Measurements from ENCODE around the gene COL4A1.

Gene COL4A1

DNA sequence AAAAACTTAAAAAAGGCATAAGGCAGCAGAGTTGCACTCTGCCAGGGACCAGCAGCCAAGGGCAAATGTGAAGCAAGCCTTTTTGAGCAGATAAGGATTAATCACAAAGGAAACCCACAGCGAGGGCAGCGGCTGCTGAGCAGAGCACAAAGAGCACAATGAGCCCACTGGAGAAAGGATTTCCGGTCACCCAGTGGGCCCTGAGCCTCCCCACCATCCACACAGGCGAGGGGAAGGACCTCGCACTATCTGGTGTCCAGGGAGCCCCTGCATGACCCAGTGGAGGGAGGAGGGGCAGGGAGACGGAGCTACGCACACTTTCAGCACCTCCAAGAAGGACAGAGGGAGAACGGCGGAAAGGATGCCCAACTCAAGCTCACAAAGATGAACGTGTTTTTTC, 40.0 kb downstream of the COL4A1 start:
- no peaks in the 10 kb centered on the region for H3K27me3 ChIP-seq (ENCODE audit: insufficient read depth, low read length, poor library complexity, severe bottlenecking)
- no peaks in the 10 kb centered on the region for H4K20me1 ChIP-seq (ENCODE audit: insufficient read depth, low read length, poor library complexity, severe bottlenecking)

DNA sequence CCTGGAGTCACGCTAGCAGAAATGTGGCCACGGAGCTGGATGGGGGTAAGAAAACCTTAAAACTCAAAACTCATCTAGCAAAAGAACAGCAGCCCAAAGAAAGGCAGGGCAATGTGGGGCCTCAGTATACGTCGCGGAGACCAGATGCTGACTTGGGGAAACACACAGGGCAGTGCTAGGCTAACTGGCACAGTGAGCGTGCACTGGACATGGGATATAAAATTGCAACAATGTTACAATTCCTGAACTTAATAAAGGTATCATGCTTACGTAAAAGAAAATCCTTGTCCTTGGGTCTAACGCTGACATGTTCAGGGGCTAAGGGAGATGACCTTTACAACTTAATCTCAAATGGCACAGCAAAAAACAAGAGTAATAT, 40.5 kb downstream of the COL4A1 start:
- H3K4me1 ChIP-seq (ENCODE audit: insufficient read depth, low read length, poor library complexity, severe bottlenecking) = no peaks in the 10 kb centered on the region
- H3K9me2 ChIP-seq (replicated peaks; ENCODE audit: low read depth, low read length) = no peaks in the 10 kb centered on the region
- no peaks in the 10 kb centered on the region for H3K36me3 ChIP-seq (ENCODE audit: insufficient read depth, low read length)
- no peak overlapping the region for H3K9ac ChIP-seq (ENCODE audit: low read depth, low read length, poor library complexity, severe bottlenecking)
- H3K79me2 ChIP-seq (ENCODE audit: insufficient read depth, low read length) = no peaks in the 10 kb centered on the region
- no peaks in the 10 kb centered on the region for H3K27me3 ChIP-seq (ENCODE audit: insufficient read depth, low read length, poor library complexity, severe bottlenecking)
- no peaks in the 10 kb centered on the region for H4K20me1 ChIP-seq (ENCODE audit: insufficient read depth, low read length, poor library complexity, severe bottlenecking)
- H3K9me3 ChIP-seq (ENCODE audit: insufficient read depth, low read depth, low read length) = no peaks in the 10 kb centered on the region
- no peak overlapping the region for H3K4me2 ChIP-seq (ENCODE audit: low read depth, low read length, poor library complexity, severe bottlenecking)
- TF ChIP-seq, protein P1, sequence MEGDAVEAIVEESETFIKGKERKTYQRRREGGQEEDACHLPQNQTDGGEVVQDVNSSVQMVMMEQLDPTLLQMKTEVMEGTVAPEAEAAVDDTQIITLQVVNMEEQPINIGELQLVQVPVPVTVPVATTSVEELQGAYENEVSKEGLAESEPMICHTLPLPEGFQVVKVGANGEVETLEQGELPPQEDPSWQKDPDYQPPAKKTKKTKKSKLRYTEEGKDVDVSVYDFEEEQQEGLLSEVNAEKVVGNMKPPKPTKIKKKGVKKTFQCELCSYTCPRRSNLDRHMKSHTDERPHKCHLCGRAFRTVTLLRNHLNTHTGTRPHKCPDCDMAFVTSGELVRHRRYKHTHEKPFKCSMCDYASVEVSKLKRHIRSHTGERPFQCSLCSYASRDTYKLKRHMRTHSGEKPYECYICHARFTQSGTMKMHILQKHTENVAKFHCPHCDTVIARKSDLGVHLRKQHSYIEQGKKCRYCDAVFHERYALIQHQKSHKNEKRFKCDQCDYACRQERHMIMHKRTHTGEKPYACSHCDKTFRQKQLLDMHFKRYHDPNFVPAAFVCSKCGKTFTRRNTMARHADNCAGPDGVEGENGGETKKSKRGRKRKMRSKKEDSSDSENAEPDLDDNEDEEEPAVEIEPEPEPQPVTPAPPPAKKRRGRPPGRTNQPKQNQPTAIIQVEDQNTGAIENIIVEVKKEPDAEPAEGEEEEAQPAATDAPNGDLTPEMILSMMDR (conservative IDR thresholded peaks at IDR 0.05; ENCODE audit: low read length) = no peak
- no peak for TF ChIP-seq EZH2phosphoT487 (IDR thresholded peaks at IDR 0.05; ENCODE audit: borderline replicate concordance)
- no peaks in the 10 kb centered on the region for H3F3A ChIP-seq (ENCODE audit: low read depth)
- H2AFZ ChIP-seq (ENCODE audit: low read length) = no peak overlapping the region
- no peak overlapping the region for H3K4me3 ChIP-seq (ENCODE audit: low read length, poor library complexity, severe bottlenecking)

More for the DNA sequence above, 40.0 kb downstream of the COL4A1 start:
- no peaks in the 10 kb centered on the region for H3K9me3 ChIP-seq (ENCODE audit: insufficient read depth, low read depth, low read length)
- H3K9me2 ChIP-seq (replicated peaks; ENCODE audit: low read depth, low read length) = no peaks in the 10 kb centered on the region
- no peak for TF ChIP-seq EZH2phosphoT487 (IDR thresholded peaks at IDR 0.05; ENCODE audit: borderline replicate concordance)
- H2AFZ ChIP-seq (ENCODE audit: low read length) = no peak overlapping the region
- H3K9ac ChIP-seq (ENCODE audit: low read depth, low read length, poor library complexity, severe bottlenecking) = no peak overlapping the region
- no peaks in the 10 kb centered on the region for H3K79me2 ChIP-seq (ENCODE audit: insufficient read depth, low read length)
- no peaks in the 10 kb centered on the region for H3K4me1 ChIP-seq (ENCODE audit: insufficient read depth, low read length, poor library complexity, severe bottlenecking)
- H3K4me3 ChIP-seq (ENCODE audit: low read length, poor library complexity, severe bottlenecking) = no peak overlapping the region
- no peaks in the 10 kb centered on the region for H3F3A ChIP-seq (ENCODE audit: low read depth)
- no peaks in the 10 kb centered on the region for H3K36me3 ChIP-seq (ENCODE audit: insufficient read depth, low read length)
- H3K4me2 ChIP-seq (ENCODE audit: low read depth, low read length, poor library complexity, severe bottlenecking) = no peak overlapping the region

DNA sequence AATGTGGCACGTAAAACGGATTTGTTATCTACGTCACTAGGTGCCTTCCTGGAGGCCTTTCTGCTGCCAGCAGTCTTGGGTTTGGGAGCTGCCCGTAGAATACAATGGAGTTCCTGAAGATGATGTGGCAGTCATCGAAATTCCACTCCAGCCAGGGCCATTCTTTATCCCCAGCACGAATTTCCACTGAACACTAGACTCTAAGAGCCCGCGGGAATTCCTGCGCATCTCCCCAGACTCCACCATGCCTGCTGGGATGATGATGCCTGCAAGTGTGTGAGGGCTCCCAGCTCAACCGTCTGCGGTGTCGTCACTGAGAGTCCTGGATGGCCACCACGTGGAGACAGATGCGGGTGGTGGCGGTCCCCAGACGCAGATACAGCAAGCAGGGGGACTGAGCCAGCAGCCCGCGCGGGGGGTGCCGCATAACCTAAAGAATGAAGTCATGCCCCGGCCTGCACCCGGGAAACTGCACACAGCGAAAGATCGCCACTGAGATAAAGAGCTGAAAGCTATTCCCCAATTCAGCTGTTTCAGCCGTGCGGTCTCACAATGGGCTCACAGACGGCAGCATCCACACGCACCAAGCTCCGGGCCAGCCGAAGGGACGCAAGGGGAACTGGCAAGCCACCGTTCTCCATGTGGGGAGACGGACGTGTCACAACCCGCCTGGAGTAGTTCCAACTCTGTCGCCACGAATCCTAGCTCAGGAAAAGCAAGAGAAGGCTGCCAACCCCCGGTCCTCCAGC, 41.1 kb downstream of the COL4A1 start:
- no peak overlapping the region for H3K4me3 ChIP-seq (ENCODE audit: low read length, poor library complexity, severe bottlenecking)
- H3K4me1 ChIP-seq (ENCODE audit: insufficient read depth, low read length, poor library complexity, severe bottlenecking) = no peaks in the 10 kb centered on the region
- H3K9me2 ChIP-seq (replicated peaks; ENCODE audit: low read depth, low read length) = no peaks in the 10 kb centered on the region
- H3K9me3 ChIP-seq (ENCODE audit: insufficient read depth, low read depth, low read length) = no peaks in the 10 kb centered on the region
- no peaks in the 10 kb centered on the region for H4K20me1 ChIP-seq (ENCODE audit: insufficient read depth, low read length, poor library complexity, severe bottlenecking)
- H3K79me2 ChIP-seq (ENCODE audit: insufficient read depth, low read length) = no peaks in the 10 kb centered on the region
- no peak overlapping the region for H2AFZ ChIP-seq (ENCODE audit: low read length)
- no peaks in the 10 kb centered on the region for H3K27me3 ChIP-seq (ENCODE audit: insufficient read depth, low read length, poor library complexity, severe bottlenecking)
- no peak for TF ChIP-seq EZH2phosphoT487 (IDR thresholded peaks at IDR 0.05; ENCODE audit: borderline replicate concordance)
- TF ChIP-seq, protein P1 (conservative IDR thresholded peaks at IDR 0.05; ENCODE audit: low read length) = no peak
- H3K4me2 ChIP-seq (ENCODE audit: low read depth, low read length, poor library complexity, severe bottlenecking) = no peak overlapping the region
- H3K36me3 ChIP-seq (ENCODE audit: insufficient read depth, low read length) = no peaks in the 10 kb centered on the region
- H3K9ac ChIP-seq (ENCODE audit: low read depth, low read length, poor library complexity, severe bottlenecking) = no peak overlapping the region
- no peaks in the 10 kb centered on the region for H3F3A ChIP-seq (ENCODE audit: low read depth)

DNA sequence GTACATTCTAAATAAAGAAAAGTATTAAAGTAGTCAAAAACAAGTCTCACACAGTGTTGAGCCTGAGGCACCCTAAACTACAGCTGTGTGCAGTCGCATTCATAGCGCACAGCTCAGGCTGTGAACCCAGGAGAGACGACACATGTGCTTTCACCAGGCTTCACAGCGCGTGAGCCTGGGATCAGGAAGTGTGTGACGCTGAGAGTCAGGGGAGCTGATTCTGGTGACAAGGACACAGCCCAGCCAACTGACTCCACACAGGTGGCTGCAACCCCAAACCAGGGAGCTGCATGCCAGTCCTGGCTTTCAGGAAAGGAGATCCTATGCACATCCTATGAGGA, 41.6 kb downstream of the COL4A1 start:
- no peak for TF ChIP-seq EZH2phosphoT487 (IDR thresholded peaks at IDR 0.05; ENCODE audit: borderline replicate concordance)
- TF ChIP-seq, protein P1 (conservative IDR thresholded peaks at IDR 0.05; ENCODE audit: low read length) = no peak
- Histone ChIP-seq H3K4me2 (ENCODE audit: low read depth, low read length, poor library complexity, severe bottlenecking) (no peak overlapping the region), H3K36me3 (ENCODE audit: insufficient read depth, low read length) (no peaks in the 10 kb centered on the region), H3K9me3 (ENCODE audit: insufficient read depth, low read depth, low read length) (no peaks in the 10 kb centered on the region), H4K20me1 (ENCODE audit: insufficient read depth, low read length, poor library complexity, severe bottlenecking) (no peaks in the 10 kb centered on the region), H3K79me2 (ENCODE audit: insufficient read depth, low read length) (no peaks in the 10 kb centered on the region), H3F3A (ENCODE audit: low read depth) (no peaks in the 10 kb centered on the region), H3K4me1 (ENCODE audit: insufficient read depth, low read length, poor library complexity, severe bottlenecking) (no peaks in the 10 kb centered on the region), H3K9ac (ENCODE audit: low read depth, low read length, poor library complexity, severe bottlenecking) (no peak overlapping the region), H2AFZ (ENCODE audit: low read length) (no peak overlapping the region), H3K9me2 (replicated peaks; ENCODE audit: low read depth, low read length) (no peaks in the 10 kb centered on the region), H3K27me3 (ENCODE audit: insufficient read depth, low read length, poor library complexity, severe bottlenecking) (no peaks in the 10 kb centered on the region), H3K4me3 (ENCODE audit: low read length, poor library complexity, severe bottlenecking) (no peak overlapping the region)

Data from Loucy (cell line).